Measurements from ENCODE around the gene TNFRSF1B.
"Not testable (repeated sequence)": the region's sequence is repeated elsewhere in the genome, so short reads cannot be mapped to it uniquely, and the experiment has no call there.

The TNFRSF1B gene

DNA sequence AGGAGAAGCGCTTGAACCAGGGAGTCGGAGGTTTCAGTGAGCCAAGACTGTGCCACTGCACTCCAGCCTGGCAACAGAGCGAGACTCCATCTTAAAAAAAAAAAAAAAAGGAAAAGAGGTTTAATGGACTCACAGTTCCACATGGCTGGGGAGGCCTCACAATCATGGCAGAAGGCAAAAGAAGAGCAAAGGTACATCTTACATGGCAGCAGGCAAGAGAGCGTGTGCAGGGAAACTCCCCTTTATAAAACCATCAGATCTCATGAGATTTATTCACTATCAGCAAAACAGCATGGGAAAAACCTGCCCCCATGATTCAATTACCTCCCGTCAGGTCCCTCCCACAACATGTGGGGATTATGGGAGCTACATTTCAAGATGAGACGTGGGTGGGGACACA lies 57.3 kb downstream of the TNFRSF1B start:
- not testable (repeated sequence) for DNase-seq

DNA sequence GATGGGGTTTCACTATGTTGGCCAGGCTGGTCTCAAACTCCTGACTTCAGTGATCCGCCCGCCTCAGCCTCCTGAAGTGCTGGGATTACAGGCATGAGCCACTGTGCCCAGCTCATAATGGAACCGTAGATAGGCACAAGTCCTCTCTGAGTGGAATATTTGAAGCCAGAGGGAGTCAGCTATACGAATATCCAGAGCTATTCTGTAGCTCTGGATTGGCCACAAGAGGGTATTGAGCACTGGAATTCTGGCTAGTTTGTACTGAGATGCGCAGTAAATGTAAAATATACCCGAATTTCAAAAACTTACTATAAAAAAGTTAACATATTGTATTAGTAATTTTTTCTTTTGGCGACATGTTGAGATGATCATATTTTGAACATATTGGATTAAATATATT lies 62.2 kb downstream of the TNFRSF1B start:
- DNase-seq, result no peak

DNA sequence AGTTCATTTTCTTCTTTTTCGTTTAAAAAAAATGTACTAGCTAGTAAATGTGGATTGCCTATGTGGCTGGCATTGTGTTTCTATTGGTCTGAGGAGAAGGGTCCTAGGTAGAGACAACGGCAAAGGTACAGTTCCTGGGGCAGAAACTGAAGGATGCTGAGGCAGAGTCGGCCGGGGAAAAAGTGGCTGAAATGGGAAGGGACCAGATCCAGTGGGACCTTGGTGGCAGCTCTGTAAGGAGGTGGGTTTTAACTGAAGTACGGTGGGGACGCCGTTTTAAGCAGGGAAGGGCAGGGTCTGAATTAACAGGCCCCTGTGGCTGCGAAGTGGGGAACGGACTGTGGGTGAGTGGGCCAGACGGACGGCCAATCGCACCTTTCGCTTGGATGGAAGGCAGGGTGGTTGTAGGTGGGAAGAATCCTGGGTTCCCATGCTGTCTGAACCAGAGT lies 62.6 kb downstream of the TNFRSF1B start:
- DNase-seq, result no peak

DNA sequence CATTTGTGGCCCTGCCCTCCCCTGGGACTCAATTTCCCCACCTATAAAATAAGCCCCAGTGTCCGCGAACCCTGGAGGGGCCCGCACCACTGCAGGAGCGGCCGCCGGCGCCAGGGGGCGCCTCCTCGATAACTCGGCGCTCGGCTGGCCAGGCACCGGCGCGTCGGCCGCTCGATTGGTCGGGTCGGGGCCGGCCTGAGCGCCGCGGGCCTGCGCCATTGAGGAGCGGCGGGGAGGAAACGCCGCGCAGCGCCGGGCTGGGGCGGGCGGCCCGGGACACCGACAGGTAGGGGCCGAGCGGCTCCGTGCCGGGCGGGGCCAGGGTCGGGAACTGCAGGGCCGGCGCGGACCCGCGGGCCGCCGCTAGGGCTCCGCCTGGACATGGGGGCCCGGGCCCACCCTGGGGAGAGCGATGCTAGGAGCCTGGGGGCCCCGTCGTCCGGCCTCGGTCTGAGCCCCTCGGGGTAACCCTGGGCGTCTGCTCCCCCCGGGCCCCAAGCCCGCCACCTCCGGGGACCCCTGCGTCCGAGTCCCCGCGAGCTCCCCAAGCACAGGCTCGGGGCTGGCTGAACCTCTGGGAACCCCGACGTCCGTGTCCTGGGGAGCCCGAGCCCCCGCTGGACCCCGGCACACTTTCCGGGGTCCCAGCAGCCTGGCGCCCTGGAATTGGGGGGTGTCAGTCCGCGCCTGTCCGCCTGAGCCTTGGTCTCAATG lies 63.2 kb downstream of the TNFRSF1B start, which contains the start of gene VPS13D:
VPS13D (plus strand) TSS at position 196 of the 714 bp plus-strand sequence. CDS start 4,237 bp downstream, outside the sequence.
- DNase-seq, result peak; percentile 81

DNA sequence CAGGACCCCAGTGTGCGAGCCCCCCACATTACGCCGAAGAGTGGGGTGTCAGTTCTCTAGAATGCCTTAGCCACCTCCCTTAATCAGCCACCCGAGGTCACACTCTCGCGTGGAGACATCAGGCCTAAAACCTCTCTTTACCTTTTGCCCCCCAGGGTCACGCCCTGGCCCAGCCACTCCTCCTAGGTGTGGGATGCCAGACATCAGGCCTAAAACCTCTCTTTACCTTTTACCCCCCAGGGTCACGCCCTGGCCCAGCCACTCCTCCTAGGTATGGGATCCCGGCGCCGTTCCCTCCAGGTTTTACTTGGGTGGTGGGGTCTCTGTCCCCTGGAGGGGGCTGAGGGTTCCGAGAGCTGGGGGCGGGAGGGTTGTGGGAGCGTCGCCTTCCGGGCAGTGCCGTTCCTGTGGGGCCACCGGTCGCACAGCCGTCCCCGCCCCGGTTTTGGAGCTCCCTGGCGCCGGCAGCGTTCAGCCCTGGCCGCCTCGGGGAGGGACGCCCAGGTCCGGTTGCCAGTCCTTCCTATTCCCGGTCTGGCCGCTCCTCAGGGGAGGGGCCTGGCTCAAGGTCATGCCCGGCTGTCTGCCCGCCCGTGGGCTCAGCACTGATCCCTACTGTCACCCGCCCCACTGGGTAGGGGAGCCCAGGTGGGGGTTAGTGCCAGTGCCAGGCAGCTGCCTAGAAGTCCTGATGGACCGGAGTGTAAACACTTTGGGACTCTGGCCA lies 63.9 kb downstream of the TNFRSF1B start:
- DNase-seq, result no peak

DNA sequence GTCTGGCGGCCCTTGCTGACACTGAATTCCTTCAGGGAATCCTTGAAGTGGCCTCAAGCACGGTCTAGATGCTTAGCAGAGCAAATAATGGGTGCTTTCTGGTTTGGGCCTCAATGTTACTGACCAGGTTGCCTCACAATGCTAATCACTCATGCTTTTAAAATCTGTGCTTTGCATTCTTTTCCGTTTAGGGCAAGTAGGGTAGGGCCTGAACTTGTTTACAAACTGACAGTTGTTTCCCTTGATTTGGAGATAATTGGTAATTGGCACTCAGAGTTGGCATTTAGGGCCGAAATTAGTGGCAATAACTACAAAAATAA lies 64.4 kb downstream of the TNFRSF1B start:
- DNase-seq, result no peak

DNA sequence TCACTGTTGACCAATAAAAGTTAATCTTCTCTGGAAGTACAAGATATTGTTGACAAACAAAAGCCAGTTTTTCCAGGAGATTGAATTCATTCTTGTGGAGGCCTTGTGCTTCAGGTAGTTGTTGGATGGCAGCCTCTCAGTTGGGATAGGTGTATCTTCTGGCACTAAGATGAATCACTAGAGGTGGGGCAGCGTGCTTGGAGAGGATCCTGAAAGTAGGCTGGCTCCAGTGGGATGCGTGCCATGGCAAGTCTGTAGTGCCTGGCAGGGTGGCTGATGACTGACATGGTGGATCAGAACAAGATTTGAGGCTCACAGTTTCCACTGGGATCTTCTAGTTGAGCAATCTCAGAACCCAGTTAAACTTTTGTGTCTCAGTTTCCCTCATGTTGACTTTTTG lies 65.4 kb downstream of the TNFRSF1B start:
- DNase-seq, result no peak

DNA sequence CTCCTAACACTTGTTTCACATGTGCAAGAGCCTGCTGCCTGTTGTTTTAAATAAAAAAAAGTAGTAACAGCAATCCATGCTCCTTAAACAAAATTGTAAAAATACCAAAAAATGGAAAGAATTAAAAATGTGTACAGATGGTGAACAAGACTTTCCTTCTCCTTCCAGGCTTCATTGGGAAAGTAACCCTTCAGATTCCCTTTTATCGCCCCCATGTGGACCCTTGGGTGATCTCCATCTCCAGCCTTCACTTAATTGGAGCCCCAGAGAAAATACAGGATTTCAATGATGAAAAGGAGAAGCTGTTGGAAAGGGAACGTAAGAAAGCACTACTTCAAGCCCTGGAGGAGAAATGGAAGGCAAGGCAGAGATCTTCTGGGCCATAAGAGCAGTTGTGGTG lies 77.3 kb downstream of the TNFRSF1B start:
- DNase-seq, result no peak

DNA sequence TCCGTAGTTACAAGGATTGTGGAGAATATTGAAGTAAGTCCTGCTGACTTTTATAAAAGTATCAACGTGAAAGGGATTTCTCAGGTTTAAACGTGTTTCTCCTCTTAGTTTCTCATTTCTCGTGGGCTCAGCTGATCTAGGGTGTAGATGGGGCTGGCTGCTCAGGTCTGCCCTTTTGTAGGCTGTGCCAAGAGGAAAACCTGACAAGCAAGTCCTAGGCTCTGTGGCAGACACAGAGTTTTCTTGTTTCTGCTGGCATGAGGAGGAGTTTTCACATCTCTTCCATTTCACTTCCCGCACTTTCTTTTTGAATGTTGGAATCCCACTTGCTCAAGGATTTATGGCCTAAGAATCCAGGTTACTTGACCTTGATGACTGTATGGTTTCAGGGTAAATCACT lies 77.8 kb downstream of the TNFRSF1B start:
- no peak for DNase-seq

DNA sequence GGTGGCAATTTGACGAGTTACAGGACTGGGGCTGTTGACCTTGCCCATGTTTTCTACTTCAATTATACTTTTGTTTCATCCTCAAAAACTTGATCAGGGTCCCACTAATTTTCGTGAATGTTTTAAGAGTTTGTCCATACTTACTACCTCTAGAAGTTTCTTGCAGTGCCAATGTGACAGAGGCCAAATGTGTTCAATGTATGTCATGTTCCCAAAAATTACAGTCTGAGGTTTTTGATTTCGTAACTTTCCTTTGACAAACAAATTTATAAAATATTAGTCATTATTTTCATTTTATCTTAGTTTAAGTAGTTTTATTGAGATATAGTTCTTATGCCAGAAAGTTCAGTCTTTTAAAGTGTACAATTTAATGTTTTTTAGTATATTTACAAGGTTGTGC lies 78.3 kb downstream of the TNFRSF1B start:
- DNase-seq, result no peak

DNA sequence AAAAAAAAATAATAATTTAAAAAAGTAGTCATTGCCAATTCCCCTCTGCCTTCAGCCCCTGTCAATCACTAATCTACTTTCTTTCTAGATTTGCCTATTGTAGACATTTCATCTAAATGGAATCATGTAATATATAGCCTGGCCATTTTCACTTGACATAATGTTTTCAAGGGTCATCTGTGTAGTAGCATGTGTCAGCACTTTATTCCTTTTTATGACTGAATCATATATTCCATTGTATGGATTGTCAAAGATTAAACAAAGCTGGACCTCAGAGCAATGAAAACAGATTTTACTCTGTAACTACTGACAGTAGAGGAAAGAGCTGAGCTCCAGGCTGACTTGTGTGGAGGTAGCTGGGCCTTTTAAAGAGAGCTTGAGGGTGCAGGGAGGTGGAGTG lies 78.9 kb downstream of the TNFRSF1B start:
- no peak for DNase-seq

DNA sequence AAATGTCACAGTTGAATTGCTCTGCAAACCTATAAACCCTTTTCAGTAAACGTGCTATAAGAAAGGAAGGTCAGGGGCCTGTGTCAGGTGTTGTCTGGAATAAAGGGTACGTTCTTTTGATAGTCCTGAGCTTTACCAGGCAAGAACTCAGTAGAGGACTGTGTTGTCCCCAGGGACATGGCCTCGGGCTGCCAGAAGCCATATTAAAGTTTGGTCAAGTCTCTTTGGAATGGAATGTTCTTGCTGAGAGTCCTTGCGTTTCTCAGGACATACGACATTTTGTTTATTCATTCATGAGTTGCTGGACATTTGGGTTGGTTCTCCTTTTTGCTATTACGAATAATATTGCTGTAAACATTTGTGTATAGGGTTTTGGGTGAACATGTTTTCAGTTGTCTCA lies 79.8 kb downstream of the TNFRSF1B start:
- DNase-seq, result no peak

DNA sequence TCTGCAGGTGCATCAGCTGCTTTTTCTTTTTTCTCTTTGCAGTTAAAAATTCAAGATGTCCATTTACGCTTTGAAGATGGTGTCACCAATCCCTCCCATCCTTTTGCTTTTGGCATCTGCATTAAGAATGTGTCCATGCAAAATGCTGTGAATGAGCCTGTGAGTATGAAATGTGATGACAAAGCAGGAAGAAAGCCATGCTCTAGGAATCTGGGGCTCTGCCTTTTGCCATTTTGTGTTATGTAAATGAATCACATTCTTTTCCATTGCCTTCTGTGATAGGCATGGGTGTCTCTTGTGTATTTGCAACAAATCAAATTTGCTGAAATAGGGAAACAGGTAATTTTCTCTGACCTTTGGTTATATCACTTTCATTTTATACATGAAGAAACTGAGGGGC lies 82.4 kb downstream of the TNFRSF1B start:
- DNase-seq, result no peak

DNA sequence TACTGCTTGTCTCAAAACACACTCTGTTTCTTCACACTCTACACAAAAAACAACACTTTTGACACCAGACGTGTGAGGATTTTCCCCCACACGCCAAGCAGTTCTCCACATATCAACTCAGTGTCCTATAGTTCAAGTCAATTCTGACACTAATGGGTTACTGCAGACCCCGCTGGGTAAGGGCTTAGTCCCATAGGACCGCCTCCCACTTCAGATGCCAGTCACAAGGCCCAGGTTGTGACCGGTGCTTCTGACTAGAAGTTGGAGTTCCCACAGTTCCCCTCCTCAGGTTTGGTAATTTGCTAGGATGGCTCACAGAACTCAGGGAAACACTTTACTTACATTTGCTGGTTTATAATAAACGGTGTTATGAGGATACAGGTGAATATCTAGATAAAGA lies 83.0 kb downstream of the TNFRSF1B start:
- DNase-seq, result no peak

DNA sequence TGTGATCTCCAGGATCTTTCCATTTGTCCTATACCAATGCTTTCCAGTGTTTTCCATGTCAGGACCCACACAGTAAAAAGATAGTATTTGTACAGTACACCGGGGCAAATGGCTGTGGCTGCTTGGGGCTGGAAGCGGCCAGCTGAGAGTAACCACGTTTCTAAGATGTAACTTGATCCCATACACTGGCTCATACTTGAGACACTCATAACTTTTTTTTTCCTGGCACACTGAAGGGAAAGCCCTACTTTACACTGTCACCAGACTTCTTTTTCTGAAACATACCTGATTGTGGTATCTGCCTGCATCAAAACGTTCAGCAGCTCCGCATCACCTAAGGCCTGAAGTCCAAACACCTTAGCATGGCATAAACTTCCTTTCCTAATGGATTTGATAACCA lies 84.7 kb downstream of the TNFRSF1B start:
- no peak for DNase-seq

DNA sequence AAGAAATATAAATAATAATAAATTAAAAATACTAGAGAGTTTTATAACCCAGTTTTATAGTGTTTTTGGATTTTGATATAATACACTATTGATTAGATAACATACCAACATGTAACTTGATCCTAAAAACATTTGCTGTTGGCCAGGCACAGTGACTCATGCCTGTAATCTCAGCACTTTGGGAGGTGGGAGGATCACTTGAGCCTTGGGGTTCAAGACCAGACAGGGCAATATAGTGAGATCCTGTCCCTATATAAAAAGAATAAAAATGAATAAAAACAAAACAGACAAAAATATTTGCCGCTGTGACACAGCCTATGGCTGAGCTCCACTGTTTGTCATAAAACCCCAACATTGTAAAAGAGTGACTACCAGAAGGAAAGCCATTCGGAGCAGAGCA lies 89.1 kb downstream of the TNFRSF1B start:
- no peak for DNase-seq

DNA sequence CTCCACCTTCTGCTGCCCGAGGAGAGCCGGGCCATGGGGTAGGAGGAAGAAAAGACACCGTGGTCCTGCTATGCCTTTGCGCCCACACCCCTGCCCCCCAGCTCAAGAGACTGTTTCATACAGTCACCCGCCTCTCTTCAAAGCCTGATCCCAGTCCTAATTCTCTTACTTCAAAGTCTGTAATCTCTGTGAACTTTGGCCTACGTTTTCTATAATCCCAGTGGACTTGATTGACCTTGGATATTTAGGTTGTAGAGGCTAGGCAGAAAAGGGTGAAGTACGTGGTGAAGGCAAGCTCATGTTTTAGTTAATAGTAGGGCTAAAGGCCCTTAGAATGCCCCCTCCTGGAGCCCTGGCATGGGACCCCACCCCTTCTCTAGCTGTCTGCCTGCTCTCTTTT lies 91.5 kb downstream of the TNFRSF1B start:
- no peak for DNase-seq

Data from CD4-positive, alpha-beta T cell treated with Interferon gamma for 1 hour (primary cell).